ENCODE data around the gene FHDC1.

FHDC1 gene

GRCh38 chr4:152971053-152971452 is 34.9 kb downstream of the FHDC1 start:
- H3K9me3 ChIP-seq, result no peaks in the 10 kb centered on the region
- DNase-seq (ENCODE audit: low spot score in 2 of 2), result no peak
- peaks cover 7% of the 10 kb centered on the region; the same call in 1 of the 2 replicates for H3K4me1 ChIP-seq
- in situ Hi-C loops (cut with MboI; ENCODE audit: low sequenced_read_pairs), result no loop called here
- H3K36me3 ChIP-seq (replicated peaks), result no peaks in the 10 kb centered on the region
- H3K27me3 ChIP-seq (ENCODE audit: low read depth), result no peaks in the 10 kb centered on the region
- H3K4me3 ChIP-seq, result no peak overlapping the region

DNA sequence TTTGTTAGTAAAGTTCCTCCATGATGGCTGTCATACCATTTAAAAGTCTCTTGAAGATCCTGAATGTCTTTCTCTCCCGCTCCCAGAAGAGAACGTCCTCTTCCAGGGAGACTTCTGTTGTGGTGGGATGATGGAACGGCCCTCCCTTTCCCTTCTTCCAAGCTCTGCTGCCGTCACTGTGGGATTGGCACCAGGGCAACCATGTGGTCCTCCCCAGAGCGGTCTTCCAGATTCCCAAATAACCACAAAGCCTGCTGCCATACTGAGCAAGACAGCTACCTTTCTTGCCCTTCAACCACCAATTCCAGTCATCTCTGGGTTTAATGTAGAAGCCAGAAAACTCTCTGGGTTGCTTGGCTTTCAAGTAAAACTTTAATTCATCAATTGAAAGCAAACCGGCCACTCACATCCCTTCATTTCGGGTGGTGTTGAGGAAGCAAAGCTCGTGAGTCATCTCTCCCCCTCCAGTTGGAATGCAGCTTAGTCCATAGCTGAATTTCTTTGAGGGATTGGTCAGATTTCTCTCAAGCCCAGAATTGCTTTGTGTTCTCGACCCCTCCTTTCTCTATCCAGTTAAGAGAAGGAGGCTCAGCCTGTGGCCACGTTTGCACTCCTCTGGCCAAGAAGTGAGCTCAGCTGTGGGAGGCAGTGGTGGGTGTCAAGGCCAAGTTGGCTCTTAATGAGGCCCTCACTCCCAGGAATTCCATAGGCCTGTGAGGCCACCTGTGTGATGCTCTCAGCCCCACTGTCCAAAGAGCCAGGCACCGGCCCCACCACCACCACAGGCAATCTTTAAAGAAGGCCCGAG is 36.9 kb downstream of the FHDC1 start:
- H3K36me3 ChIP-seq (replicated peaks), result no peaks in the 10 kb centered on the region
- H3K9me3 ChIP-seq, result no peaks in the 10 kb centered on the region
- H3K27me3 ChIP-seq (ENCODE audit: low read depth), result no peaks in the 10 kb centered on the region
- DNase-seq (ENCODE audit: low spot score in 2 of 2), result no peak
- in situ Hi-C loops (cut with MboI; ENCODE audit: low sequenced_read_pairs), result no loop called here
- H3K4me3 ChIP-seq, result no peak overlapping the region
- peaks cover 7% of the 10 kb centered on the region; the same call in 1 of the 2 replicates for H3K4me1 ChIP-seq

GRCh38 chr4:152973629-152974467 is 37.7 kb downstream of the FHDC1 start:
- Histone ChIP-seq H3K27me3 (ENCODE audit: low read depth) (no peaks in the 10 kb centered on the region), H3K9me3 (no peaks in the 10 kb centered on the region), H3K4me1 (peaks cover 7% of the 10 kb centered on the region; the same call in 1 of the 2 replicates), H3K4me3 (no peak overlapping the region), H3K36me3 (replicated peaks) (no peaks in the 10 kb centered on the region)
- no peak for DNase-seq (ENCODE audit: low spot score in 2 of 2)
- in situ Hi-C loops (cut with MboI; ENCODE audit: low sequenced_read_pairs), result no loop called here

DNA sequence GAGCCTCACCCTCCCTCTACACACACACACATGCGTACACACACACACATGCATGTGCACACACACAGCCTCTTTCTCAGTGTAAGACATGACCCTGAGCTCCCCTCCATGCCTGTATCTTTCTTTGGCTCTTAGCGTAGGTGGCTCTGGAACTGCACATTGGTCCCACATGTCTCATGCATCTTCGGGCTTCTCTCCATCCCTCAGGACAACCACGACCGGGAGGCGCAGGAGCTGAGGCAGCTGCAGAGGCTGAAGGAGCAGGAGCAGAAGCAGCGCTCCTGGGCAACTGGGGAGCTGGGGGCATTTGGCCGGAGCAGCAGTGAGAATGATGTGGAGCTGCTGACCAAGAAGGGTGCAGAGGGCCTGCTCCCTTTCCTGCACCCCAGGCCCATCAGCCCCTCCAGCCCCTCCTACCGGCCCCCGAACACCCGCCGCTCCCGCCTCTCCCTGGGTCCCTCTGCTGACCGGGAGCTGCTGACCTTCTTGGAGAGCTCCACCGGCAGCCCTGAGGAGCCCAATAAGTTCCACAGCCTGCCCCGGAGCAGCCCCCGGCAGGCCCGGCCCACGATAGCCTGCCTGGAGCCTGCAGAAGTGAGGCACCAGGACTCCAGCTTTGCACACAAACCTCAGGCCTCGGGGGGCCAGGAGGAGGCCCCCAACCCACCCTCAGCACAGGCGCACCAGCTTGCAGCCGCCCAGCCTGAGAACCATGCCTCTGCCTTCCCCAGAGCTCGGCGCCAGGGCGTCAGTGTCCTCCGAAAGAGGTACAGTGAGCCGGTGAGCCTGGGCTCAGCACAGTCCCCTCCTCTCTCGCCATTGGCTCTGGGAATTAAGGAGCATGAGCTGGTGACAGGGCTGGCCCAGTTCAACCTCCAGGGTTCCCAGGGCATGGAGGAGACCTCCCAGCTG is 38.6 kb downstream of the FHDC1 start:
- no peak for DNase-seq (ENCODE audit: low spot score in 2 of 2)
- Histone ChIP-seq H3K9me3 (no peaks in the 10 kb centered on the region), H3K36me3 (replicated peaks) (no peaks in the 10 kb centered on the region), H3K4me3 (no peak overlapping the region), H3K27me3 (ENCODE audit: low read depth) (no peaks in the 10 kb centered on the region), H3K4me1 (peaks cover 7% of the 10 kb centered on the region; the same call in 1 of the 2 replicates)
- in situ Hi-C loops (cut with MboI; ENCODE audit: low sequenced_read_pairs), result no loop called here

DNA sequence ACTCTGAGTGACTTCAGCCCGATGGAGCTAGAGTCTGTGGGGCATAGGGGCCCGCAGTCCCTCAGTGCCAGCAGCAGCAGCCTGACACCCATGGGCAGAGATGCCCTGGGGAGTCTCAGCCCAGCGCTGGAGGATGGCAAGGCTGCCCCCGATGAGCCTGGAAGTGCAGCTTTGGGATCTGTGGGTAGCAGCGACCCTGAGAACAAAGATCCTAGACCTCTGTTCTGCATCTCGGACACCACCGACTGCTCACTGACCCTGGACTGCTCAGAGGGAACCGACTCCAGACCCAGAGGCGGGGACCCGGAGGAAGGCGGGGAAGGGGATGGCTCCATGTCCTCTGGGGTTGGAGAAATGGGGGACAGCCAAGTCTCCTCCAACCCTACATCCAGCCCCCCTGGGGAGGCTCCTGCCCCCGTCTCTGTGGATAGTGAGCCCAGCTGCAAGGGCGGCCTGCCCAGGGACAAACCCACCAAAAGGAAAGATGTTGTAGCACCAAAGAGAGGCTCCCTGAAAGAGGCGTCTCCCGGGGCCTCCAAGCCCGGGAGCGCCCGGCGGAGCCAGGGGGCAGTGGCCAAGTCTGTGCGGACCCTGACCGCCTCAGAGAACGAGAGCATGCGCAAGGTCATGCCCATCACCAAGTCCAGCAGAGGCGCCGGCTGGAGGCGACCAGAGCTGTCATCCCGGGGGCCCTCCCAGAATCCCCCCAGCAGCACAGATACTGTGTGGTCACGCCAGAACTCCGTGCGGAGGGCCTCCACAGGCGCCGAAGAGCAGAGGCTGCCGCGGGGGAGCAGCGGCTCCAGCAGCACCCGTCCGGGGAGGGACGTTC is 39.5 kb downstream of the FHDC1 start:
- in situ Hi-C loops (cut with MboI; ENCODE audit: low sequenced_read_pairs), result no loop called here
- Histone ChIP-seq H3K4me3 (no peak overlapping the region), H3K27me3 (ENCODE audit: low read depth) (no peaks in the 10 kb centered on the region), H3K36me3 (replicated peaks) (no peaks in the 10 kb centered on the region), H3K4me1 (peaks cover 3% of the 10 kb centered on the region; the same call in 1 of the 2 replicates), H3K9me3 (no peaks in the 10 kb centered on the region)
- no peak for DNase-seq (ENCODE audit: low spot score in 2 of 2)

DNA sequence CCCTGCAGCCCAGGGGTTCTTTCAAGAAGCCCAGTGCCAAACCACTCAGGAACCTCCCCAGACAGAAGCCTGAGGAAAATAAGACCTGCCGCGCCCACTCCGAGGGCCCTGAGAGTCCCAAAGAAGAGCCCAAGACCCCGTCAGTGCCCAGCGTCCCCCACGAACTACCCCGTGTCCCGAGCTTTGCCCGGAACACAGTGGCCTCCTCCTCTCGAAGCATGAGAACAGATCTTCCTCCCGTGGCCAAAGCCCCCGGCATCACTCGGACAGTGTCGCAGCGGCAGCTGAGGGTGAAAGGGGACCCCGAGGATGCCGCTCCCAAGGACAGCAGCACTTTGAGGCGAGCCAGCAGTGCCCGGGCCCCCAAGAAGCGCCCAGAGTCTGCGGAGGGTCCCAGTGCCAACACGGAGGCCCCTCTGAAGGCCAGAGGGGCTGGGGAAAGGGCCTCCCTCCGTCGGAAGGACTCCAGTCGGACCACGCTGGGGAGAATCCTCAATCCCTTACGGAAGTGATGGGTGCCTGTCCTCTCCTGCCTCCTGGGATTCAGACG is 40.2 kb downstream of the FHDC1 start:
- no peaks in the 10 kb centered on the region for H3K4me1 ChIP-seq
- in situ Hi-C loops (cut with MboI; ENCODE audit: low sequenced_read_pairs), result no loop called here
- DNase-seq (ENCODE audit: low spot score in 2 of 2), result no peak
- no peak overlapping the region for H3K4me3 ChIP-seq
- H3K27me3 ChIP-seq (ENCODE audit: low read depth), result no peaks in the 10 kb centered on the region
- no peaks in the 10 kb centered on the region for H3K36me3 ChIP-seq (replicated peaks)
- H3K9me3 ChIP-seq, result no peaks in the 10 kb centered on the region

GRCh38 chr4:152979731-152980330 is 43.7 kb downstream of the FHDC1 start:
- H3K4me1 ChIP-seq, result no peaks in the 10 kb centered on the region
- H3K27me3 ChIP-seq (ENCODE audit: low read depth), result no peaks in the 10 kb centered on the region
- in situ Hi-C loops (cut with MboI; ENCODE audit: low sequenced_read_pairs), result no loop called here
- H3K9me3 ChIP-seq, result no peaks in the 10 kb centered on the region
- H3K36me3 ChIP-seq (replicated peaks), result no peaks in the 10 kb centered on the region
- DNase-seq (ENCODE audit: low spot score in 2 of 2), result no peak
- no peak overlapping the region for H3K4me3 ChIP-seq

GRCh38 chr4:152981278-152981677 is 45.2 kb downstream of the FHDC1 start:
- Histone ChIP-seq H3K27me3 (ENCODE audit: low read depth) (no peaks in the 10 kb centered on the region), H3K4me1 (no peaks in the 10 kb centered on the region), H3K4me3 (no peak overlapping the region), H3K9me3 (no peaks in the 10 kb centered on the region), H3K36me3 (replicated peaks) (no peaks in the 10 kb centered on the region)
- DNase-seq (ENCODE audit: low spot score in 2 of 2), result no peak
- in situ Hi-C loops (cut with MboI; ENCODE audit: low sequenced_read_pairs), result no loop called here

DNA sequence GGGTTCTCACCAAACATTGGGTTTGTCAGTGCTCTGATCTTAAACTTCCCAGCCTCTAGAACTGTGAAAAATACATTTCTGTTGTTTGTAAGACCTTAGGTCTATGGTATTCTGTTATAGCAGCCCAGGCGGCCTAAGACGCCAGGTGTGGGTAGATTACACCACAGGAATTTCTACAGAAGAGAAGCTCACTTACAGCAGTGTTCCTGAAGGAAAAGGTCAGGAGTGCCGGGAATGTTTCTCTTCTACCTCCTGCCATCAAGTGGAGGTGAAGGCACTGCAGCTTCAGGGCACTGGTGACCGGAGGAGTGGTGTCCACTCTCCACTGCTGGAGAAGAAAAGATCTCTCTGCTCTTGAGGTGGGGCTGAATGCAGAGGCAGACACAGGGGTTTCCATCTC is 45.7 kb downstream of the FHDC1 start:
- no peaks in the 10 kb centered on the region for H3K27me3 ChIP-seq (ENCODE audit: low read depth)
- DNase-seq (ENCODE audit: low spot score in 2 of 2), result no peak
- H3K9me3 ChIP-seq, result no peaks in the 10 kb centered on the region
- in situ Hi-C loops (cut with MboI; ENCODE audit: low sequenced_read_pairs), result no loop called here
- H3K36me3 ChIP-seq (replicated peaks), result no peaks in the 10 kb centered on the region
- no peaks in the 10 kb centered on the region for H3K4me1 ChIP-seq
- H3K4me3 ChIP-seq, result no peak overlapping the region

GRCh38 chr4:152983221-152983620 is 47.1 kb downstream of the FHDC1 start:
- Histone ChIP-seq H3K27me3 (ENCODE audit: low read depth) (no peaks in the 10 kb centered on the region), H3K4me3 (no peak overlapping the region), H3K4me1 (no peaks in the 10 kb centered on the region), H3K9me3 (no peaks in the 10 kb centered on the region), H3K36me3 (replicated peaks) (no peaks in the 10 kb centered on the region)
- in situ Hi-C loops (cut with MboI; ENCODE audit: low sequenced_read_pairs), result no loop called here
- DNase-seq (ENCODE audit: low spot score in 2 of 2), result no peak

- Histone ChIP-seq H3K36me3 (replicated peaks) (no peaks in the 10 kb centered on the region), H3K9me3 (no peaks in the 10 kb centered on the region), H3K4me3 (no peak overlapping the region), H3K27me3 (ENCODE audit: low read depth) (no peaks in the 10 kb centered on the region), H3K4me1 (no peaks in the 10 kb centered on the region)
- in situ Hi-C loops (cut with MboI; ENCODE audit: low sequenced_read_pairs), result no loop called here
- no peak for DNase-seq (ENCODE audit: low spot score in 2 of 2)
Measured at GRCh38 chr4:152983774-152984411, 47.8 kb downstream of the FHDC1 start.
